ENCODE measurements around the gene YDJC.
"Not testable (repeated sequence)": the region's sequence is repeated elsewhere in the genome, so short reads cannot be mapped to it uniquely, and the experiment has no call there.

The YDJC gene

GRCh38 chr22:21629255-21630149, at the start of gene YDJC:
Gene YDJC (minus strand): TSS chr22:21630022. CDS start chr22:21630014, 8 bp downstream.
- TF ChIP-seq Cebpa-rat (IDR thresholded peaks at IDR 0.05) = no peak
- Histone ChIP-seq H3K9me3 (0 out of 2 replicates have a peak, but pooled peaks cover 7% of the 10 kb centered on the region), H3K27me3 (no peaks in the 10 kb centered on the region), H3K4me2 (peak within 1 kb of the TSS; percentile 95), H3K27ac (peak within 1 kb of the TSS; percentile 99), H4K20me1 (peaks cover 41% of the 10 kb centered on the region), H3K9ac (peak within 1 kb of the TSS; percentile 98), H3K4me1 (peaks cover 53% of the 10 kb centered on the region), H3K4me3 (peak within 1 kb of the TSS; percentile 96), H3K36me3 (peaks cover 34% of the 10 kb centered on the region)

DNA sequence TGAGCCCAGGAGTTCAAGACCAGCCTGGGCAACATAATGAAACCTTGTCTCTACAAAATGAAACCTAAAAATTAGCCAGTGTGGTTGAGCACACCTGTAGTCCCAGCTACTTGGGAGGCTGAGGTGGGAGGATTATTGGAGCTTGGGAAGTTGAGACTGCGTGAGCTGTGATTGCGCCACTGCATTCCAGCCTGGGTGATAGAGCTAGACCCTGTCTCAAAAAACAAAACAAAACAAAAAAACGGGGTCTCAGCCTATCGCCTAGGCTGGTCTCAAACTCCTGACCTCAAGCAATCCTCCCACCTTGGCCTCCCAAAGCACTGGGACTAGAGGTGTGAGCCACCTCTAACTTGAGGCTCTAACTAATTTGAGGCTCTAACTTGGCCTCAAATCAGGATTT, 49.6 kb upstream of the YDJC start:
- H3K9me3 ChIP-seq = peaks cover 14% of the 10 kb centered on the region
- H3K36me3 ChIP-seq = peaks cover 86% of the 10 kb centered on the region
- peaks cover 27% of the 10 kb centered on the region for H4K20me1 ChIP-seq
- H3K27me3 ChIP-seq = no peaks in the 10 kb centered on the region
- peaks cover 28% of the 10 kb centered on the region for H3K4me1 ChIP-seq
- no peak overlapping the region for H3K4me3 ChIP-seq
- H3K4me2 ChIP-seq = no peak overlapping the region
- TF ChIP-seq Cebpa-rat (IDR thresholded peaks at IDR 0.05) = no peak
- H3K27ac ChIP-seq = no peak overlapping the region
- no peak overlapping the region for H3K9ac ChIP-seq

GRCh38 chr22:21678842-21679241, 49.0 kb upstream of the YDJC start:
- not testable (repeated sequence) for H3K9ac ChIP-seq, H3K4me2 ChIP-seq, H3K27ac ChIP-seq, H3K4me3 ChIP-seq, H3K27me3 ChIP-seq
- H3K4me1 ChIP-seq = peaks cover 30% of the 10 kb centered on the region
- H4K20me1 ChIP-seq = peaks cover 29% of the 10 kb centered on the region
- H3K9me3 ChIP-seq = peaks cover 14% of the 10 kb centered on the region
- H3K36me3 ChIP-seq = peaks cover 86% of the 10 kb centered on the region

GRCh38 chr22:21677606-21678443, 48.0 kb upstream of the YDJC start:
- no peak overlapping the region for H3K4me2 ChIP-seq
- H3K4me3 ChIP-seq = no peak overlapping the region
- H4K20me1 ChIP-seq = peaks cover 32% of the 10 kb centered on the region
- H3K4me1 ChIP-seq = peaks cover 31% of the 10 kb centered on the region
- no peak overlapping the region for H3K27ac ChIP-seq
- no peak overlapping the region for H3K9ac ChIP-seq
- no peaks in the 10 kb centered on the region for H3K27me3 ChIP-seq
- no peak for TF ChIP-seq Cebpa-rat (IDR thresholded peaks at IDR 0.05)
- peaks cover 14% of the 10 kb centered on the region for H3K9me3 ChIP-seq
- peaks cover 86% of the 10 kb centered on the region for H3K36me3 ChIP-seq

DNA sequence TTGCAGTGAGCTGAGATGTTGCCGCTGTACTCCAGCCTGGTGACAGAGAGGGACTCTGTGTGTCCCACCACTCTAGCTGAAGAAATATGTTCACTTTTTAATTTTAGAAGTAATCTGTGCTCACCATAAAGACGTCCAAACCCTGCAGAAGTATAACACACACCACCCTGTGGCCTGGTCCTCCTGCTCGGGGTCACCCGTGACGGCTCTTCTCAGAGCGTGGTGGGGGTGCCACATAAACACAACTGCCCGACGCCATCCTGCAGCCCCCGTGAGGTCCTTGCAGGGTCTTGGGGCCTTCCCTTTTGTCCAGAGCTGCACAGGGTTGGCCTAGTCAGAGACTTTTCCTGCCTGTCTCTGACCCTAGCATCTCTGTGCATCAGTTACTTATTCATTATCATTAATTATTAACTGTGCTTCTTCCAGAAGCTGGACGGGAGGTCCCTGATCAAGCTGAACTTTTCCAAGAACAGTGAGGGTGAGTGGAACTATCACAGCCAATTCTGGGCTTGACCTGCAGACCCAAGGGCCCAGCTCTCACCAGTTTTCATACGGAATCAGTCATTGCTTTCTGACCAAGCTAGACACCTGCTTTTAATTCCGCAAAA, 44.9 kb upstream of the YDJC start:
- peaks cover 9% of the 10 kb centered on the region; the same call in 1 of the 2 replicates for H3K4me1 ChIP-seq
- no peak overlapping the region for H3K27ac ChIP-seq
- H3K27me3 ChIP-seq = no peaks in the 10 kb centered on the region
- H3K9me3 ChIP-seq = peaks cover 14% of the 10 kb centered on the region
- H4K20me1 ChIP-seq = peaks cover 29% of the 10 kb centered on the region
- H3K9ac ChIP-seq = no peak overlapping the region
- no peak for TF ChIP-seq Cebpa-rat (IDR thresholded peaks at IDR 0.05)
- peaks cover 86% of the 10 kb centered on the region for H3K36me3 ChIP-seq
- no peak overlapping the region for H3K4me2 ChIP-seq
- H3K4me3 ChIP-seq = no peak overlapping the region

- Histone ChIP-seq H3K9me3 (peaks cover 14% of the 10 kb centered on the region), H3K36me3 (peaks cover 94% of the 10 kb centered on the region), H3K4me1 (peaks cover 13% of the 10 kb centered on the region; the same call in 1 of the 2 replicates), H3K4me2 (no peak overlapping the region), H3K4me3 (no peak overlapping the region), H3K9ac (no peak overlapping the region), H3K27me3 (no peaks in the 10 kb centered on the region), H3K27ac (peak overlapping the region; percentile 16; the same call in 1 of the 2 replicates), H4K20me1 (peaks cover 37% of the 10 kb centered on the region)
- no peak for TF ChIP-seq Cebpa-rat (IDR thresholded peaks at IDR 0.05)
These were observed 43.9 kb upstream of the YDJC start for GRCh38 chr22:21673534-21674321.

- Histone ChIP-seq H3K4me2 (no peak overlapping the region), H3K36me3 (peaks cover 80% of the 10 kb centered on the region), H3K4me3 (no peak overlapping the region)
These were observed 42.3 kb upstream of the YDJC start for GRCh38 chr22:21672107-21672629.

GRCh38 chr22:21669026-21669425, 39.2 kb upstream of the YDJC start:
- Histone ChIP-seq H3K36me3 (peaks cover 48% of the 10 kb centered on the region), H3K27me3 (no peaks in the 10 kb centered on the region), H3K9me3 (no peaks in the 10 kb centered on the region), H3K4me1 (peaks cover 42% of the 10 kb centered on the region), H3K9ac (no peak overlapping the region), H3K27ac (no peak overlapping the region), H3K4me2 (no peak overlapping the region), H4K20me1 (peaks cover 36% of the 10 kb centered on the region), H3K4me3 (no peak overlapping the region)
- no peak for TF ChIP-seq Cebpa-rat (IDR thresholded peaks at IDR 0.05)

More at GRCh38 chr22:21672107-21672629, 42.3 kb upstream of the YDJC start:
- H3K27me3 ChIP-seq = no peaks in the 10 kb centered on the region
- no peak overlapping the region for H3K27ac ChIP-seq
- peaks cover 37% of the 10 kb centered on the region for H4K20me1 ChIP-seq
- peaks cover 25% of the 10 kb centered on the region for H3K4me1 ChIP-seq
- peaks cover 14% of the 10 kb centered on the region for H3K9me3 ChIP-seq
- TF ChIP-seq Cebpa-rat (IDR thresholded peaks at IDR 0.05) = no peak
- no peak overlapping the region for H3K9ac ChIP-seq
